Colonic mucosa (tissue), 4 donors: ENCODE results near the gene ALG9. TPM values are rescaled to one million over a fixed set of nuclear protein-coding genes. Genes with fewer than 3 reads are reported as not detected.

Experiments
- DNase-seq: peaks from one replicate; pipeline ENCODE4 v3.0.0-alpha.2; 2020
- H3K27ac ChIP-seq: fragments of 200-600 bp; one replicate; pipeline ENCODE4 v1.8.0; 2021
- H3K27me3 ChIP-seq: fragments of 200-600 bp; one replicate; pipeline ENCODE4 v1.8.0; 2021
- H3K36me3 ChIP-seq: fragments of 200-600 bp; one replicate; pipeline ENCODE4 v1.8.0; 2021
- H3K4me1 ChIP-seq: fragments of 200-600 bp; one replicate; pipeline ENCODE4 v1.8.0; 2021; ENCODE audit warnings: mild to moderate bottlenecking
- H3K4me3 ChIP-seq: fragments of 200-600 bp; one replicate; pipeline ENCODE4 v1.8.0; 2021
- H3K9ac ChIP-seq, 2 donors: one replicate each; pipeline ENCODE4 v1.7.0; 2013; ENCODE audit warnings: control low read depth in 2 of 2, low read depth in 2 of 2, low read length in 2 of 2
- H3K9me3 ChIP-seq: fragments of 200-600 bp; one replicate; pipeline ENCODE4 v1.8.0; 2021
- CTCF ChIP-seq: fragments of 200-600 bp; IDR thresholded peaks from one replicate; pipeline ENCODE4 v1.8.0; 2022; ENCODE audit warnings: antibody characterized with exemption, mild to moderate bottlenecking
- intact Hi-C: fragments of 100-400 bp; cut with DNase I; formaldehyde crosslinking; loops from one replicate; pipeline ENCODE4 v1.14.1; 2022
- total RNA-seq, 2 donors: library from RNA; stranded (reverse); fragmentation: NEBNext Ultra II Directional in 1 of 2; extraction: Animal tissue kit (Norgen Biotek cat#: 25700) in 1 of 2; gene quantifications; one replicate each; pipeline ENCODE4 v1.2.1, GENCODE V29; 2021
- donor health status: healthy.
- donor health status: DM: no; HTN: no; CAD: no.
- donor health status: DM: no; HTN: no; CAD: no.

ALG9 gene
- total RNA-seq, 2 donors from 2014 or later, result 23.2 to 25.2 TPM

- H3K27ac ChIP-seq, result no peak overlapping the region
- TF ChIP-seq CTCF, result no peak
- H3K4me1 ChIP-seq, result no peaks in the 10 kb centered on the region
- no peaks in the 10 kb centered on the region for H3K27me3 ChIP-seq
- no peak for DNase-seq
- no peaks in the 10 kb centered on the region for H3K36me3 ChIP-seq
- H3K9me3 ChIP-seq, result no peaks in the 10 kb centered on the region
- intact Hi-C loops, result no loop called here
- H3K4me3 ChIP-seq, result no peak overlapping the region
- no peak overlapping the region for H3K9ac ChIP-seq
These were observed 108.3 kb downstream of the ALG9 start for GRCh38 chr11:111762981-111763643.

DNA sequence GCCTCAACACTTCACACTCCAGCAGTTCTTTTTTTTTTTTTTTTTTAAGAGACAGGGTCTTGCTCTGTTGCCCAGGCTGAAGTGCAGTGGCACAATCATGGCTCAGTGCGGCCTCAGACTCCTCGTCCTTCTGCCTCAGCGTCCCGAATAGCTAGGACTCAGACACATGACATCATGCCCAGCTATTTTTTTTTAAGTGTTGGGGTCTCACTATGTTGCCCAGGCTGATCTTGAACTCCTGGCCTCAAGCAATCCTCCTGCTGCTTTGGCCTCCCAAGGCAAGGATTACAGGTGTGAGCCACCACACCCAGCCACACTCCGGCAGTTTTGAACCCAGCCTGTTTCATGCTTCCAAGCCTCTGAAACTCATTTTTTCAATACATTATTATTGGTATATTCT lies 108.9 kb downstream of the ALG9 start:
- no peak for TF ChIP-seq CTCF
- no peaks in the 10 kb centered on the region for H3K27me3 ChIP-seq
- H3K27ac ChIP-seq, result no peak overlapping the region
- H3K36me3 ChIP-seq, result no peaks in the 10 kb centered on the region
- DNase-seq, result no peak
- intact Hi-C loops, result no loop called here
- H3K9me3 ChIP-seq, result no peaks in the 10 kb centered on the region
- no peaks in the 10 kb centered on the region for H3K4me1 ChIP-seq
- H3K4me3 ChIP-seq, result no peak overlapping the region
- no peak overlapping the region for H3K9ac ChIP-seq

GRCh38 chr11:111761036-111761435 lies 110.3 kb downstream of the ALG9 start:
- intact Hi-C loops, result no loop called here
- H3K4me1 ChIP-seq, result no peaks in the 10 kb centered on the region
- no peak for DNase-seq
- no peak overlapping the region for H3K4me3 ChIP-seq
- no peak for TF ChIP-seq CTCF
- no peak overlapping the region for H3K9ac ChIP-seq
- H3K27me3 ChIP-seq, result no peaks in the 10 kb centered on the region
- H3K36me3 ChIP-seq, result no peaks in the 10 kb centered on the region
- H3K27ac ChIP-seq, result no peak overlapping the region
- H3K9me3 ChIP-seq, result no peaks in the 10 kb centered on the region

GRCh38 chr11:111759778-111760407 lies 111.5 kb downstream of the ALG9 start:
- no peaks in the 10 kb centered on the region for H3K9me3 ChIP-seq
- no peaks in the 10 kb centered on the region for H3K36me3 ChIP-seq
- no peak overlapping the region for H3K27ac ChIP-seq
- intact Hi-C loops, result no loop called here
- H3K9ac ChIP-seq, result no peak overlapping the region
- DNase-seq, result no peak
- no peaks in the 10 kb centered on the region for H3K4me1 ChIP-seq
- TF ChIP-seq CTCF, result no peak
- no peaks in the 10 kb centered on the region for H3K27me3 ChIP-seq
- no peak overlapping the region for H3K4me3 ChIP-seq

GRCh38 chr11:111759376-111759775 lies 112.0 kb downstream of the ALG9 start:
- Histone ChIP-seq H3K27ac (no peak overlapping the region), H3K4me3 (no peak overlapping the region)
- intact Hi-C loops, result no loop called here

More at GRCh38 chr11:111759376-111759775, 112.0 kb downstream of the ALG9 start:
- TF ChIP-seq CTCF, result no peak
- no peaks in the 10 kb centered on the region for H3K27me3 ChIP-seq
- no peaks in the 10 kb centered on the region for H3K4me1 ChIP-seq
- H3K9ac ChIP-seq, result no peak overlapping the region
- H3K9me3 ChIP-seq, result no peaks in the 10 kb centered on the region
- no peaks in the 10 kb centered on the region for H3K36me3 ChIP-seq
- no peak for DNase-seq
